Epidermal melanocyte (primary cell): ENCODE results near the gene MUCL1.
"Not testable (repeated sequence)": the region's sequence is repeated elsewhere in the genome, so short reads cannot be mapped to it uniquely, and the experiment has no call there.

ENCODE experiments used
- DNase-seq: peaks from one replicate; pipeline ENCODE4 v3.0.0; 2011; ENCODE audit warnings: low spot score; ENCODE audit not compliant: insufficient read length

MUCL1 gene, protein sequence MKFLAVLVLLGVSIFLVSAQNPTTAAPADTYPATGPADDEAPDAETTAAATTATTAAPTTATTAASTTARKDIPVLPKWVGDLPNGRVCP

GRCh38 chr12:54853933-54854538, at the start of gene MUCL1:
Gene MUCL1, plus strand, starts transcription at chr12:54854516. Its CDS starts 67 bp downstream, at chr12:54854583.
- DNase-seq = peak; percentile 42

- DNase-seq = no peak
These were observed 32.6 kb upstream of the MUCL1 start for GRCh38 chr12:54821676-54822075.

- DNase-seq = no peak
These were observed 29.9 kb upstream of the MUCL1 start for GRCh38 chr12:54824402-54824801.

GRCh38 chr12:54829511-54829910, 24.8 kb upstream of the MUCL1 start:
- DNase-seq = no peak

DNA sequence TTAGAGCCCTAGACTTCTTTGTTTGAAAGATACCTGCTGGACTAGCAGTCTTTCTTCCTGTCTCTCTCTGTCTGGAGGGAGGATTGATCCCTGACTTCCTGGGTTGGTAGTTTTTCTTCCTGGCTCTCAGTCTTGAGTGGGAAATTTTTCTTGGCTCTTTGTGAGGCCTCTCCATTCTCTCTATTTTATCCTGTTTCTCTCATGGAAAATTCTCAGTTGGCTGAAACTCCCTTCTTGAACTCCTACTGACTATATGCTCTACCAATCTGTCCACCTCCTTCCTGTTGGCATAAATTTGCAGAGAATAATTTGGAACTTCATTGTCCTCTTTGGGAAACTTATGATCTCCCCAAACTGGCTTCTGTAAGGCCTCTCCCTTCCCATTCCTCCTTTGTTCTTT, 24.1 kb upstream of the MUCL1 start:
- DNase-seq = no peak

GRCh38 chr12:54831631-54832030, 22.7 kb upstream of the MUCL1 start:
- no peak for DNase-seq

DNA sequence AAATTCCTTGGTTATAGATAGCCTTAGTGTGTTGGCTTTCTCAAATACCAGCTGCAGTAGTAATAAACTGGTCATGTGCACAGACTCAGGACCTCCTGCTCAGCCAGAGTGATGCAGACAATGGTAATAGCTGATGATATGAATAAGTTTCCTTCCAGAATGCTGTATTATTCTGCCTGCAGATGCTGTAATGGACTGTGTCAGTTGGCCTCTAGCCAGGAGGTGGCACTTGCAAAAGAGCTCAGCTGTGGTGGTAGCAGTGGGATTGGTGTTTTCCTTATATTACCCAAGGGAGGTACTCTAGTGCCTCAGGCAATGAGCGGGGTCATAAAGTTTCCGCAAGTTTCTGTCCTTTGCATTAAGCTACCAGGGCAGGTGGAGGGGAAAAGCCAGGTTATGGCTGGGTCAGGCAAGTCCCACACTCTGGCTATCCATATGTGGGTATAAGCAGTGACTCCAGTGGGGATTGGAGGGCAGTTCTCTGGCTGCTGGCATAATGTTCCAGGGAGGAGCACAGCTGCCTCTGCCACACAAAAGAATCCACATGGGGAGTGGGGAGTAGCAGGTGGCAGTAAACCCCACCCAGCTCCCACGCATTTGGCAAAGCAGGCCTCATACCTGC, 14.0 kb upstream of the MUCL1 start:
- DNase-seq = no peak

GRCh38 chr12:54857406-54857805, 3.1 kb downstream of the MUCL1 start:
- DNase-seq = no peak

GRCh38 chr12:54858562-54858961, 4.2 kb downstream of the MUCL1 start:
- no peak for DNase-seq

DNA sequence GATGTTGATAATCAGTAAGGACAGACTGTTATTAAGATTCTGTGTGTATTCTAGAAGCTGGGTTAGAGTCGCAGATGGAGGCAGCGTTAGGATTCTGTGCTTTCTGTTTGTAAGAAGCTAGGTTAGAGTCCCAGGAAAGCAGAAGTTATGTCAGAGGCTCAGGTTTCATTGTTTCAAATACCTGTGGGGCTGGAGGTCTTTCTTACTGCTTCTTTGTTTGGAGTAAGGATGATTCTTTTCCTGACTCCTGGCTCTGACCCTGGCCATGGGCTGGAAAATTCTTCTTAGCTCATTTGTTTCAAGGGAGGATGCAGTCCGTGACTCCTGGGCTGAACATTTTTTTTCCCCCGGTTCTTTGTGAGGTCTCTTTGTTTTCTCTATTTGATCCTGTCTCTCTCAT, 5.2 kb downstream of the MUCL1 start:
- no peak for DNase-seq

- DNase-seq = no peak
These were observed 7.6 kb downstream of the MUCL1 start for GRCh38 chr12:54861927-54862326.

GRCh38 chr12:54863948-54864618, 9.8 kb downstream of the MUCL1 start:
- DNase-seq = no peak

GRCh38 chr12:54865683-54866324, 11.5 kb downstream of the MUCL1 start:
- DNase-seq = no peak

- no peak for DNase-seq
These were observed 14.4 kb downstream of the MUCL1 start for GRCh38 chr12:54868690-54869089.

GRCh38 chr12:54870048-54870447, 15.7 kb downstream of the MUCL1 start:
- DNase-seq = no peak

DNA sequence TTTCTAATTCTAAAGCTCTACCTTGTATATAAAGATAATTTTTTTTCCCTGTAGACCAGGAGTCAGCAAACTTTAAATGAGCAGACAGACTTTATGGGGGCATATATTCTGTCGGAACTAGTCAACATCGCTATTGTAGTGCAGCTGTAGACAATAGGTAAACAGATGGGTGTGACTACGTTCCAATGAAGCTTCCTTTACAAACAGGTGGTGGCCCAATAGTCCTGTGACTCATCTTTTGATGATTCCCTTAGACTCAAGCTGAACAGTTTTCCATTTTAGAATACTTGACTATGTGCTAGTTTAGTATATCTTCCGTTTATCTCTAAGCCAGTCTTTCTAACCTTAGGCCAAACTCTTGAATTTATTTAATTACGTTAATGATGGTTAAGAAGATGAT, 16.3 kb downstream of the MUCL1 start:
- DNase-seq = no peak

DNA sequence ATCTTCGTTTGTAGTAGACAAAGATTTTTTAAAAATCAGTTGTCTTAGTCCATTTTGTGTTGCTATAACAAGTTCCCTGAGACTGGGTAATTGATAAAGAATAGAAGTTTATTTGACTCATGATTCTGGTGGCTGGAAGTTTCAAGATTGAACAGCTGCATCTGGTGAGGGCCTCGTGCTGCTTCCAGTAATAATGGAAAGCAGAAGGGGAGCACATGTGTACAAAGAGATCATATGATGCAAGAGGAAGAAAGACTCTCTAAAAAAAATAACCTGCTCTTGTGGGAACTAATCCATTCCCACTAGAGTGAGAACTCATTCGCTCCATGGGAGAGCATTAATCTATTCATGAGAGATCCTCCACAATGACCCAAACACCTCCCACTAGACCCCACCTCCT, 24.8 kb downstream of the MUCL1 start:
- no peak for DNase-seq

DNA sequence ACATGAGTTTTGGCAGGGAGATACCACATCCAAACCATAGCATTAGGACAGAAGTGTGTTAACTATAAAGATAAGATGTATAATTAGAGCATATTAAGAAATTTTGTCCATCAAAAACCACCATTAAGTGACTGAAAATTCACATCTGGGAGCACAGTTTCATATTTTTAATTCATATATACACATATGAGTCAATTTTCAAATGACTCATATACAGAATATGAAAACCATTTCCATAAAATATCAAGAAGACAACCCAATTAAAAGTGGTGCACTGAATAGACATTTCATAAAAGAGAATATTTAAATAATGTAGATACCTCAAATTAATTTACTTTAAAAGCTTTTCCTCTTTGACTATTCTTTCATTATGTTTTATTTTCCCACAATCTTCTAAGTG, 25.3 kb downstream of the MUCL1 start:
- DNase-seq = no peak

- no peak for DNase-seq
These were observed 27.8 kb downstream of the MUCL1 start for GRCh38 chr12:54882079-54882478.

DNA sequence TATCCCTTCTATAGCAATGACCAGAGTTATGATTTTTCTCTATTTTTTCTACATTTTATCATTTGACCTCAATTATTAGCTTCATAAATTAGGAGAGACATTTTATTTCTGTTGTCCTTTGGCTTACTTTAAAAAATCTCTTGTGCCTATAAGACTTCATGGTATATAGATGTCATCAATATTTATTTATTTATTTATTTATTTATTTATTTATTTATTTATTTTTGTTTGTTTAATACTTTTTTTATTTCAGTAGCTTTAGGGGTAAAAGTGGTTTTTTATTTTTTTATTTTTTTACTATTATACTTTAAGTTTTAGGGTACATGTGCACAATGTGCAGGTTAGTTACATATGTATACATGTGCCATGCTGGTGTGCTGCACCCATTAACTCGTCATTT, 28.3 kb downstream of the MUCL1 start:
- DNase-seq = not testable (repeated sequence)

- not testable (repeated sequence) for DNase-seq
These were observed 34.1 kb downstream of the MUCL1 start for GRCh38 chr12:54888428-54888827.

DNA sequence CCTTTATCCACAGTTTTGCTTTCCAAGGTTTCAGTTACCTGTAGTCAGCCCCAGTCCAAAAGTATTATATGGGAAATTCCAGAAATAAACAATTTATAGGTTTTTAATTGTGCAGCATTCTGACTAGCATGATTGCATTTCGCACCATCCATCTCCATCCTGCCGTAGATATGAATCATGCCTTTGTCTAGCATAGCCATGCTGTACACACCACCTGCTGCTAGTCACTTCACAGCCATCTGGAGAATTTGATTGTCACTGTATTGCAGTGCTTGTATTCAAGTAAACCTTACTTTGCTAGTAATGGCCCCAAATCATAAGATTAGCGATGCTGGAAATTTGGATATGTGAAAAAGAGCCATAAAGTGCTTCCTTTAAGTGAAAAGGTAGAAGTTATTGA, 36.0 kb downstream of the MUCL1 start:
- DNase-seq = no peak
